Neural progenitor cell (in vitro differentiated cells): ENCODE data around the gene AP5S1.

Source experiments
- EZH2 ChIP-seq: fragments of 200-600 bp; sonication (generic); IDR thresholded peaks from 2 replicates; pipeline ENCODE4 v1.6.1; 2017; ENCODE audit warnings: antibody characterized with exemption, mild to moderate bottlenecking, moderate library complexity
- TF ChIP-seq, protein P1 (sequence below): fragments of 200-600 bp; sonication (generic); IDR thresholded peaks from 2 replicates; pipeline ENCODE4 v1.5.1; 2017; ENCODE audit warnings: antibody characterized with exemption, mild to moderate bottlenecking

DNA sequence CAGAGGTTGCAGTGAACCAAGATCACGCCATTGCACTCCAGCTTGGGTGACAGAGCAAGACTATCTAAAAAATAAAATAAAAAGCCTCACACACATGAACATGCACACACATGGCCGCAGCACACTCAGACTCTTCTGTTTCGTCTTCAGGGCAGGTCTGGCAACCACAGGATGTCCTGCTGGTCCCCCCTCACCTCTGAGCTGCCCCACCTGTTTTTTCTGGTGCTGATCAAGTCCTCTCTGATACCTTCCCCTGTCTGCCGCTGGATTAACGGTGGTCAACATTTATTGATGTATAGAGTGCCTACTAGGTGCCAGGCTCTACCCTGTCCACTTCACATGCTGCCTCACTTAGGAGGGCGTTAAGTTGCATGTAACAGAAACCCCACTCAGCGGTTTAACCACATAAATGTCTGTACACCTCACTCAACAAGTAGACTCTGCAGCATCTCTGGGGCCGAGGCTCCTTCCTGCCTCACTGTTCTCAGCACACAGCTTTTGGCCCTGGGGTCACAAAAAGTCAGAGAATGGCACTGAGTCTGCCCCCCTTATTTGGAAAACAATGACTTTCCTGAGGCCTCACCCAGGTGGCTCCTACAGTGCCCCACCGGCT is 4.5 kb upstream of the AP5S1 start:
- TF ChIP-seq, protein P1, sequence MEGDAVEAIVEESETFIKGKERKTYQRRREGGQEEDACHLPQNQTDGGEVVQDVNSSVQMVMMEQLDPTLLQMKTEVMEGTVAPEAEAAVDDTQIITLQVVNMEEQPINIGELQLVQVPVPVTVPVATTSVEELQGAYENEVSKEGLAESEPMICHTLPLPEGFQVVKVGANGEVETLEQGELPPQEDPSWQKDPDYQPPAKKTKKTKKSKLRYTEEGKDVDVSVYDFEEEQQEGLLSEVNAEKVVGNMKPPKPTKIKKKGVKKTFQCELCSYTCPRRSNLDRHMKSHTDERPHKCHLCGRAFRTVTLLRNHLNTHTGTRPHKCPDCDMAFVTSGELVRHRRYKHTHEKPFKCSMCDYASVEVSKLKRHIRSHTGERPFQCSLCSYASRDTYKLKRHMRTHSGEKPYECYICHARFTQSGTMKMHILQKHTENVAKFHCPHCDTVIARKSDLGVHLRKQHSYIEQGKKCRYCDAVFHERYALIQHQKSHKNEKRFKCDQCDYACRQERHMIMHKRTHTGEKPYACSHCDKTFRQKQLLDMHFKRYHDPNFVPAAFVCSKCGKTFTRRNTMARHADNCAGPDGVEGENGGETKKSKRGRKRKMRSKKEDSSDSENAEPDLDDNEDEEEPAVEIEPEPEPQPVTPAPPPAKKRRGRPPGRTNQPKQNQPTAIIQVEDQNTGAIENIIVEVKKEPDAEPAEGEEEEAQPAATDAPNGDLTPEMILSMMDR: no peak
- no peak for TF ChIP-seq EZH2
